HG03175 (cell line): ENCODE measurements around the gene TFB1M.

Experiments
- ATAC-seq: cut with Tn5 transposase; IDR thresholded peaks from one replicate; pipeline ENCODE4 v1.9.1; 2021; ENCODE audit warnings: mild to moderate bottlenecking, moderate library complexity; ENCODE audit not compliant: unreplicated experiment

TFB1M gene

DNA sequence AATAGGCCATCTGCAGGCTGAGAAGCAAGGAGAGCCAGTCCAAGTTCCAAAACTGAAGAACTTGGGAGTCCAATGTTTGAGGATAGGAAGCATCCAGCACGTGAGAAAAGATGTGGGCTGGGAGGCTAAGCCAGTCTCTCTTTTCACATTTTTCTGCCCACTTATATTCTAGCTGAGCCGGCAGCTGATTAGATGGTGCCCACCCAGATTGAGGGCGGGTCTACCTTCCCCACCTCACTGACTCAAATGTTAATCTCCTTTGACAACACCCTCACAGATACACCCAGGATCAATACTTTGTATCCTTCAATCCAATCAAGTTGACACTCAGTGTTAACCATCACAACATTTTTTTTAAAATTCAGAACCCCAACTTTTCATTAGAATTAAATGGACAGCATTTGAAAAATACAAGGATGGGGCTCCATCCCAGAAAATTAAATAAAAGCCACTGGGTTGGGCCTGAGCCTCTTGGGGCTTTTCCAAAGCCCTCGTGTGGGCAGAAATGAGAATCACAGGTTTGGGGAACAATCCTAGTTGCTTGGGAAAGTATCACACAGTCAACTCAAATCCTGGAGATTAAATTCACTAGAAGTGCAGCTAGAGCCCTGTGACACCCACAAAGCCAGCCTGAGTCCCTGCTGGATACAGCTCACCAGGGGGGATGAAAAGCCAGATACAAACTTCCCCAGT lies 48.3 kb downstream of the TFB1M start:
- ATAC-seq: no peak

DNA sequence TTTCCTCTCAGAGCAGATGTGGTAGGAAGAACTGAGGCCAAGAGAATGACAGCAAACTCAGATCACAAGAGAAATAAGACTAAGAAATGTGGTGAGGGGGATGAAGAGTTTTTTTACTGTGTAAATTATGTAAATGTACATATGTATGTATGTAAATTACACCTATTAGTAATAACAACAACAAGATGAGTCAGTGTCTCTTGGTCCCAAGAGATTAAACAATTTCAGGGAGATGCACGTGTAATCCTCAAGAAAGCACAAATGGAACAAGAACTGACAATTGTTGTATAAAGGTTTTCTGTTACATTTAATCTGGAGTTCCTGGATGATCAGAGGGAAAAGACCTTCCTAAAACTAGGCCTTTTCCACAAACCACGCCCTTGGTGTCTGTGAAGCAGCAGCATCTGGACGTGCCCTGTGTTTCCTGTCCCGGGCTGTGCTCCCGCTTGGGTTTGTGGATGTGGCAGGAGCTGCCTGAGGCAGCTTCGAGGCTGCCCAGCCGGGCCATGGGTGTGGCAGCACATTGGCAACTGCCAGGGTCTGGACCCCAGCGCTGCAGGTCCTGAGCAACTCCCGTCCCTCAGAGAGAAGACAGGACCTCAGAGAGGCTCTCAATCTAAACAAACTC lies 49.5 kb downstream of the TFB1M start:
- no peak for ATAC-seq

- ATAC-seq: no peak
These were observed 50.8 kb downstream of the TFB1M start, which contains the start of gene CLDN20 for GRCh38 chr6:155263373-155264063. CLDN20 (plus strand) TSS chr6:155264013; CDS start chr6:155275720, 11,707 bp downstream.

- no peak for ATAC-seq
These were observed 51.6 kb downstream of the TFB1M start for GRCh38 chr6:155262655-155263054.

DNA sequence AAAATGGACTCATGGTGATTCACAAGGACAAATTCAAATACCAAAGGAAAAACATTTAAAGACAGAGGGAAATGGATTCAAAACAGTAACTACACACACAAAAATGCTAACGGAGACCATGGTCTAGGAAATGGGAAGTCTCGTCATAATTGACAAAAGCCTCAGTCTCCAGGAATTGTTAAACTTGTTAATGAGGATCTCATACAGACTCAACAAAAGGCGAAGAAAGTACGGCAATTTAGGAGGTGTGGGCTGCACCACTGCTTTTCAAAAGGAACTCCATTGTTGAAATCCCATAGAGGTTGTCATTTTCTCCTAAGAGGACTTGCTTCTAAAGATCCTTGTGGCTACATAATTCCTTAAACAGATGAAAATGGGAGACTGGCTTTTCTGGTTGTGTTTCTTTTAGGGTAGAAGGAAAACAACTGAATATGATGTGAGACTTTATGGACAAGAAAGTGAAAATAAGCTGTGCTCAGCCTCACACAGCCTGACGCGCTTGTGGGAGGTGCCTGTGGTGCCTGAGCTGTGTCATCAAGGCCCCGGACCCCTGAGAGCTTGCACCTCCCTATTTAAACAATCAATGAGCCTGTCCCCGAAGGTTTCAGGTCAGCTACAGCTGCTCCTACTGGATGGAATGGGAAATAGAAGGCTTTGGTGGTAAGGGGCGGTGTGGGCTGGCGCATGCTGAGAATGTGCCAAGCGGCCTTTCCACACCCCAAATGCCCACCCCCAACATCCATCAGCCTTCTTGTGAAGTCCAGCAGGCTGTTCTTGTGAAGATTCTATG lies 53.0 kb downstream of the TFB1M start:
- no peak for ATAC-seq

DNA sequence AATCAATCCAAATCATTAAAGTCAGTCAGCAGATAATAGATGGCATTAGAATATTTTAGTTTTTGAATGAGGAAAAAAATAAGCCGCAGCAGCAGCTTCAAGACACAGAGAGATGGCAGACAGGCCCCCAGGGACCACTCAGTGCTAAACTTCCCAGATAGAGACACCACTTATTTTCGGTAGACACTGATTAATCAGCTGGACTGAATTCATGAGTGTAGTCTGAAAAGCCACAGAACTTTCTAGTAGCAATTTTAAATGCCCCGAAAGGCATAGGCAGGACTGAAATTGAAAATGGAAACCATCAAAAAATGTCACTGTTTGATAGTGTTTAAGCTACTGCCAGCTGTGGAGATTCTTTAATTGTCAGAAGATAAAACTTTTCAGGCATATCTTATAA lies 53.6 kb downstream of the TFB1M start:
- ATAC-seq: peak; percentile 51

GRCh38 chr6:155259897-155260296 lies 54.4 kb downstream of the TFB1M start:
- no peak for ATAC-seq

DNA sequence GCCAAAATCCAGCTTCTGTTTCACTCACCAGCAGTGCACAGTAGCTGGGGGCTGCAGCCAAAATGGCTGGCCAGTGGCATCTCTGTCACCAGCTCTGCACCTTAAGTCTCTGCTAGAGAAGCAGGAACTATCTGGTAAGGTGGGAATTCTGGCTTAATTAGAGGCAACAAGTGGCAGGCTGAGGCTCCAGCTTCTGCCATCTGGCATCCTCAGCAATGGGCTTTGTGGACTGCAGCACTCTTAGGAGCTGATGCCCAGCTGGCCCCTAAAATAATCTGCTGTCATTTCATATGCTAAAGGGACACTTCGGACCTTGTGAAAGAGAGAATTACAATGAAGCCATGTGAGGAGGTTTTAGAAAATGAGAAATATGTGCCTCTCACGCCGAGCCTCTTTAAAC lies 55.1 kb downstream of the TFB1M start:
- no peak for ATAC-seq

DNA sequence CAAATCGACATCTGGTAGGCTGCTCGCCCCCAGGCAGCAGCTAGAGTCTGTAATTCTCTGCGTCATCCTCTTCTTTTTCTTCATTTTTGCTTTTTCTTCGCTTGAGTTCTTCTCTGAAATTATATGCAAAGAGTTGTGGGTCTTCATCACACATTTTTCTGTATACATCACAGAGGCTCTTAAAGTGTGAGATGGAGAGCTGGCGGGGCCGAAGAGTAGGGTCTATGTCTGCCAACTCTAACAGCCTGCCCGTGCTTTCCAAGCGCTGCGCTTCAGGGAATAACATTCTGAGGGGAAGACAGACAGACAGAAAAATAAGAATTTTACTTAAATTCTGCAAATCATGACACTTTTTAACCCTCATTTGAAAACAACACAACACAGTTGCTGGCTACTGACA lies 56.5 kb downstream of the TFB1M start:
- ATAC-seq: no peak

GRCh38 chr6:155256122-155256795 lies 58.0 kb downstream of the TFB1M start:
- no peak for ATAC-seq

DNA sequence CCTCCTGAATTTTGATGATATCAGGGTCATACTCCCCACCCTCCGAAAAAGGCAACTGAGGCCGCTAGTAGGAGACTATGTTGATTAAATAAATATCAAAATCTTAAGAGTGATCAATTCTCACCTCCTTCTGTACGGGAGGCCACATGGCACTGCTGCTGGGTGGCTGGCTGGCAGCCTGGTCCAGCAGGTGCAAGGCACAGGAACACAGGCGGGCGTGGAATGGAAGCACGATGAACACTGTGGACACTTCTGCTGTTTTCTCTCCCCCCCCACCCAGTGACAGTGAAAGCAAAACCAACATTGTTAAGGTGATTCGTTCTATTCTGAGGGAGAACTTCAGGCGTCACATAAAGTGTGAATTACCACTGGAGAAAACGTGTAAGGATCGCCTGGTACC lies 60.1 kb downstream of the TFB1M start:
- no peak for ATAC-seq

DNA sequence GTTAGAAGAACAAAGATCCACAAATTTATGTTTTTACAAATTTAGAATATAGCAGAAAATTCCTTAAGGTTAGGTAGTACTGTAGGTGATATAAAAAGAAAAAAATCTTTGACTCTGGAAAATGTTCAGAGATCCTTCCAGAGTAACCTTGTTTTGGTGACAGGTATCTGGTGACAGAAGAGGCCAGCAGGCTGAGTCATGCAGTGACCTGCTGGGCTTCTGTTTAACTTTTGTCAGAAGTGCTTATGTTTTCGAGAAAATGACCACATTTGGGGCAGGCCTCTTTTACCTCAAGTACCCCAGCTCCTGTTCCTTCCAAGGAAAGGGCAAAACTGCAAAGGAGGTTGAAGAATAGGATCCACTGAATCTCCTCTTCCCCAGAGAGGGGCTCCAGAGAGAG lies 60.9 kb downstream of the TFB1M start:
- ATAC-seq: no peak

DNA sequence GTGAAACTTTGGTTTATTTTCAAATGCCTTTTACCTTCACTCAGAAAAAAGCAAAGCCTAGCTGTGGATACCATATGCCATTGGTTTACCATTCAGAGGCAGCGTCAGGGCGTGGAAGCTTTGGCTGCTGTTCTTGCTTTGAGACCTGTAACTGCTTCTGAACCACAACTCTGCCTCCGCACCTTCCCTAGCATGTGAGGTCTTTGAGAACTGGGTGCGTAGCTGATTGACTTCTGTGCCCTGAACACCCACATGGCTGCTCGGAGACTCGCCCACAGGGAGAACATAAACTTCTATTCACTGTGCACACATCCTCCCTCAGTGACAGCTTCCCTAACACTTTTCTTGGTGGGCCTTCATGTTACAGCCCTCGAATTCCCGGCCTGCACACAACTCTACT lies 61.7 kb downstream of the TFB1M start:
- ATAC-seq: no peak

DNA sequence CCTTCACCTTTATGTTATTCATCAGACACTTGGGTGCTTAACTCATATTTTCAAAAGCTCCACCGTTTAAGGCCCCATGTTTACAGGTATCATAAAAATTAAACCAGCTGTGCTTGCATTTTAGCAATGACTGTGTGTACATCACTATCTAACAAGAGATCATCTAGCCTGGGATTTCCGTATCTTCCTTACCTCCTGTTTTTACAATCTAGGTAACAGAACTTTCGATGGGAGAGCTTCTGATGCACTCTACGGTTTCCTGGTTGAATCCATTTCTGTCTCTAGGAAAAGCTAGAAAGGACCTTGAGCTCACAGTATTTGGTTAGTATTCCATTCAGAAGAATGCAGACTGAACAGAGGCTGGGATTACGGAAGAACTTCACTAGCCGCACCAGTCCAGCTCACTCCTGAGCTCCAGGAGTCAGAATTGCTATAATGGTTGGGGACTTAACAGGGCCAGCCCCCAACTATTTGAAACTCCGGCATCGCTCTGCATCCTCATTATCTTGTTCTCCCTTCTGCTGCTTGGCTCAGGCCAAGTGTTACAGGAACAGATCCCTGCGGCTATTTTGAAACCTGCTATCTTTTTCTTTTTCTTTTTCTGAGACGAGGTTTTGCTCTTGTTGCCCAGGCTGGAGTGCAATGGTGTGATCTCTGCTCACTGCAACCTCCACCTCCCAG lies 63.4 kb downstream of the TFB1M start:
- ATAC-seq: no peak

DNA sequence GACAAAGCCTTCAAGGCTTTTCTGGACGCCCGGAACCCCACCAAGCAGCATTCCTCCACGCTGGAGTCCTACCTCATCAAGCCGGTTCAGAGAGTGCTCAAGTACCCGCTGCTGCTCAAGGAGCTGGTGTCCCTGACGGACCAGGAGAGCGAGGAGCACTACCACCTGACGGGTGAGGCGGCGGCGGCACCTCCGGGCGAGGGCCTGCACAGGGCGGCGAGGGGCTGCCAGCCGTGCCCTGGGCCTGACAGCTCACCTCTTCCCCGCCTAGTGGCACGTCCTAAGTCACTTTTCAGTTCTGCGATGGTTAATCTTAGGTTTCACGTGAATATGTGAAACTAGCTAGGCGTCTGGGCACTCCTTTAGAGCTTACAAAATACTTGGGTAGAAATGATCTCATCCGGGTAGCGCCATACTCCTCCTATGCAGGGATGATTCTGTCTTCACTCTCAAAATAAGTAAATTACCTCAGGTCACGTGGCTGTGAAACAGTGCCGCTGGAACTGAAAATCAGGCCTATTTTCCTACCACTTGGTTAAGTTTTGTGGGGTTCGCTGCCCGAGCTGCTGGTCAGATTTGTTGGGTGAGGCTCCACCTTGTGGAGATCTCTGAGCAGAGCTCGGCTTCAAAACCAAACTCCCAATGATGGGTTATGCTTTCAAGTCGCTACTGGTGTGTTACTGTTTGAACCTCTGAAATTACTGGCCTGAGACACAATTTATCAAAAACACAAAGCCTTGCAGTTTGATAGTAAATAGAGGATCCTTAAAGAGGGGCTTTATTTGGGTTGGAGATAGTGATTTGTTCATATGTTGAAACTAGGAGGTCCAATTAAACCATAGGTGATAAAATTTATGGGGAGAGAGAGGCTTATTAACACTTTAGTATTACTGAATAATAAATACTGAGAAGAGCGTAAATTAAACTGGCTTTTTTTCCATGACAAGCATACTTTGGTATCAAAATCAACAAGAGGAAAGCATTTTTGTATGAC lies 66.0 kb downstream of the TFB1M start:
- peak; percentile 59 for ATAC-seq

DNA sequence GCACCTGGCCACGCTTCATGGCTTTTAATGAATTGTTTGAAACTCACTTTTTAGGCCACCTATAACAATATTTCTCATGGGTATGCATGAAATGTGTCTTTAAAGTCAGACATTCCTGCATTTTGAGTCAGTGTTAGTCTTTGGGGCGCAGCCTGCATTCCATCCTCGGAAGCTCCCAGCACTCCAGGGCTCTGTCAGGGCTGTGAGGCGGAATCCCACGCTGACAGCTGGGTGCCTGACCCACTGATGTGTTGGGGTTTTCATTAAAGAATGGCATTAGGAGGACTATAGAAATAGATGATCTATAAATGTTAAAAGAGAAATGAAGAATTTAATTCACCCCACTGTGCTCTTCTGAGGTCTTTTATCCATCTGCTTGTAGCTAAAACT lies 66.7 kb downstream of the TFB1M start:
- ATAC-seq: no peak

DNA sequence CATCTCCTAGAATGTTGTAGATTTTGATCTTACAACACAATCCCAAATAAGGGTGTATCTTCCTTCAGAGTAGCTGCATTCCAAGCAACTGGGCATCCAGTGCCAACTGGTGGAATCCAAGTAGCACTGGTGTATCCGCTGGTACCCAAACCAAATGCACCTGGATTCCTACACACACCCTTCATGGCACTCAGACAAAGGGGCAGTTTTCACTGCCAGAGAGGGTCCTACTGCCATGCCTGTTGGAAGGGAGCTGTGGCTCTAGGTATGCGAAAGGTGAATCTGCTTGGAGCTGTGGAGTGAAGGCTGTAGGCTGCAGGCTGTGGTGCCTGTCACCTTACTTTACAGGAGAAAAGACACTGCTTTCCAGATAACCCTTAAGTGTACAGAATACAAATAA lies 67.5 kb downstream of the TFB1M start:
- no peak for ATAC-seq

DNA sequence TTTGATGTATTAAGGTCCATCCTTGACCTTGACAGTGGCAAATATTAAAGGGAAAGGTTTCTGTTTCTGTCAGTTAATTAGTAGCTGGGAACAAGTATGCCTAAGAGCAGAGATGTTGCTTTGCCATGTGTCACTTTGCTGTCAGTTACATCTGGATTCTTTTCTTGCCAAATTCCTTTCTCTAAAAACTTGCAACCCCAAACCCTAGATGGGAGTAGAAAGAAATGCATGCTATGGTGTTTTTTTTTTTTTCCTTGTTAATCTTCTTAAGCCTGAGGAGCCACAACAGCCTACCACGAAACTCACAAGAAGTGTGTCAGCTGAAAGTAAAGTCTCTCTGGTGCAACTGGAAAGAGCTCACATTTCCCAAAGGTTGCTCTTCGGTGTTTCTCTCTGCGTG lies 68.5 kb downstream of the TFB1M start:
- ATAC-seq: no peak

DNA sequence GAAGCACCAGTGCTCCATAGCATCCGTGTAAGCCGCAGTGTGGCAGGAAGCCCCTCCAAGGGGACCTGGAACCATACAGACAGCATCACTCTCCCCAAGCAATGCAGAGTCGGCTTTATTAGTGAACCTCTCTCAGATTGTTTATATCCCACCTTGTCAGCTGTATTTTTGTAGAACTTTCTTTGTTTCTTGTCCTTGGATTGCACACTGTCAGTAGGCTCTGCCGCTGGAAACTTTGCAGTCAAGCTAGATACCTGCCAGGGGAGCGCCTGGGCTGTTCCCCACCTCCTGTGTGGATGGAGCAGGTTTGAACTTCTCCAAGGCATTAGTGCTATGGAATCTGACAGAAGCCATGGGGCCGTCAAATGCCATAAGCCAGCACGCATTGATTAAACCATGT lies 69.1 kb downstream of the TFB1M start:
- no peak for ATAC-seq
